CD4-positive, alpha-beta T cell (primary cell): ENCODE measurements around the gene FBN1. TPM values are rescaled to one million over a fixed set of nuclear protein-coding genes. Genes with fewer than 3 reads are reported as not detected.

ENCODE experiments used
- ATAC-seq: fragments of 200-7000 bp; cut with Tn5 transposase; one replicate; pipeline ENCODE4 v1.10.0; 2022; ENCODE audit warnings: mild to moderate bottlenecking; ENCODE audit not compliant: poor library complexity
- CTCF ChIA-PET: fragments of 350-600 bp; sonication (Branson Sonifier 250); formaldehyde crosslinking; loops from one replicate; lab custom pipeline; 2021; ENCODE audit warnings: antibody characterized with exemption, inconsistent platforms; lab: Charles Lee
- POLR2A ChIA-PET: fragments of 350-600 bp; sonication (Branson Sonifier 250); formaldehyde crosslinking; loops from one replicate; lab custom pipeline; 2021; ENCODE audit warnings: antibody characterized with exemption, inconsistent platforms; lab: Charles Lee
- DNase-seq, 14 experiments: peaks; one replicate each; pipeline ENCODE4 v3.0.0-alpha.2; 2013 to 2020; ENCODE audit warnings: mixed read lengths in 2 of 14
- H3K27ac ChIP-seq, 2 donors: one replicate each; pipeline versions ENCODE4 v1.5.1 to v1.7.0; 2013; ENCODE audit warnings: low read length in 2 of 2, low read depth in 1 of 2, mild to moderate bottlenecking in 1 of 2
- H3K27me3 ChIP-seq, 2 experiments: 1 replicate in 1 of 2; 2 replicates in 1 of 2; pipeline versions ENCODE4 v1.6.1 to v1.7.0; 2013; ENCODE audit warnings: low read length in 2 of 2, control low read depth in 1 of 2, mild to moderate bottlenecking in 1 of 2, moderate library complexity in 1 of 2; ENCODE audit not compliant: insufficient read depth in 2 of 2, control insufficient read depth in 1 of 2
- H3K36me3 ChIP-seq: one replicate; pipeline ENCODE4 v1.6.1; 2013; ENCODE audit warnings: low read length, control low read depth; ENCODE audit not compliant: insufficient read depth
- H3K4me1 ChIP-seq: one replicate; pipeline ENCODE4 v1.6.1; 2013; ENCODE audit warnings: low read length, control low read depth; ENCODE audit not compliant: insufficient read depth
- H3K4me3 ChIP-seq: one replicate; pipeline ENCODE4 v1.5.1; 2013; ENCODE audit warnings: mild to moderate bottlenecking, low read length, moderate library complexity
- H3K9me3 ChIP-seq, 2 experiments: 1 replicate in 1 of 2; 2 replicates in 1 of 2; pipeline versions ENCODE4 v1.6.1 to v1.7.0; 2013; ENCODE audit warnings: low read length in 2 of 2, mild to moderate bottlenecking in 2 of 2, control low read depth in 1 of 2, moderate library complexity in 1 of 2; ENCODE audit not compliant: control insufficient read depth in 1 of 2, insufficient read depth in 1 of 2
- H3K27ac Mint-ChIP-seq: one replicate; pipeline ENCODE4 v1.8.0; 2020; ENCODE audit warnings: mixed read lengths
- H3K27me3 Mint-ChIP-seq: one replicate; pipeline ENCODE4 v1.8.0; 2021; ENCODE audit warnings: mixed read lengths
- H3K36me3 Mint-ChIP-seq: one replicate; pipeline ENCODE4 v1.8.0; 2021; ENCODE audit warnings: low read depth, mixed read lengths
- H3K4me1 Mint-ChIP-seq: one replicate; pipeline ENCODE4 v1.8.0; 2021; ENCODE audit warnings: low read depth, mixed read lengths
- H3K4me3 Mint-ChIP-seq: one replicate; pipeline ENCODE4 v1.8.0; 2020; ENCODE audit warnings: mild to moderate bottlenecking, mixed read lengths
- H3K9me3 Mint-ChIP-seq: one replicate; pipeline ENCODE4 v1.8.0; 2020; ENCODE audit warnings: mixed read lengths
- intact Hi-C, 2 experiments: fragments of 100-400 bp; cut with DNase I in 1 of 2; cut with micrococcal nuclease in 1 of 2; formaldehyde crosslinking; loops; one replicate each; pipeline versions ENCODE4 v1.15.1 to v1.9.0; 2023 to 2025; cut with DNase I, micrococcal nuclease
- total RNA-seq, 174 experiments: library from RNA in 2 of 174; stranded (reverse) in 2 of 174; gene quantifications; one replicate each; pipeline ENCODE4 v1.2.3 and lab custom pipeline; 2021 to 2026
- TF ChIP-seq, protein P1 (sequence below): fragments of 200-600 bp; IDR thresholded peaks from one replicate; pipeline ENCODE4 v1.8.0; 2022; ENCODE audit warnings: antibody characterized with exemption, mild to moderate bottlenecking

The FBN1 gene
- total RNA-seq, 2 experiments from 2014 or later, result 0.11 to 0.25 TPM

DNA sequence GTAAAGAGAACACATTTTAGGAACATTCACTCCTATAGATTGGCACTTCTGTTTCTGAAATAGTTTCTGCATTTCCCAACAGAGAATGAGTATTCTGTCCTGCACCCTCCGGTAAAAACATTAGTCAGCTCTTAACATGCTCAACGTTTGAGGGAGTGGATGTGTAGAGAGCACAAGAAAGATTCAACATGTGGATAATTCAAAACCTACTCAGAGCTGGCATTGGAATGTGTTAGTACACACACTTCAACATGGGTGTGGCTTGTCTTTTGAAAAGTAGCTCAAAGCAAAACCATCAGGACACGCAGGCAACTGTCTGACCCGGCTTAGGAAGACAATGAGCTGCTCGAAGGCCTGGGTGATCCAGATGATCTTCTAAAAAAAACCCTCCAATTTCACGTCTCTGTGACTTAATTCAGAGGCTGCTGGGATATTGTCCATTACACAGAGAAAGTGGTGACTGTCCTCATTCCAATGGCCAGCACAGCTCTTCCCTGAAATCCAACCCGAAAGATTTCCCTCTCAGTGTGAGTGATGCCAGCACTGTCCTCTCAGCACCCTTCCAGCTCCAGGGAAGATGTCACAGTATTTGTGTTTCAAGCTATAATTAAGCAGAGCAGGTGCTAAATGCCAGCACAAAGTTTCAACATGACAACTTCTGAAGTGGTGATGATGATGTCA is 18.1 kb downstream of the FBN1 start:
- H3K27me3 ChIP-seq, result no peaks in the 10 kb centered on the region

DNA sequence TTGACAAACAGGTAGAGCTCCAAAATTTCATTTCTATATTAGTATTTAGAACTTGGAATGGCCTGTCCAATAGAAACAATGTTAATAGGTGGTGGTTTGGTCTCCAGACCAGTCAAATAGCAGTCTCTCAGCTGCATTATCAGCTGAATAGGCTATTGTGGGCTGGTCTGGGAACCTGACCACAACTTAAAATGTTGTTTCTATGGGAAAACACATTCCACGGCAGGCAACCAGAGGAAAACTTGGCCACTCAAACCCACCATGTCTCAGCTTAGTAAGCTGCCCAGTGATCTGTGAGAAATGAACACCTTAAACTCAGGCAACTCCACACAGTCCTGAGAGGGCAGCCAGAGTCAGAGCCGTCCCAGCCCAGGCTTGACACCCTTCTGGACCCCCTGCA is 20.4 kb downstream of the FBN1 start:
- H3K9me3 Mint-ChIP-seq, result no peaks in the 10 kb centered on the region
- Histone ChIP-seq H3K27me3 (no peaks in the 10 kb centered on the region), H3K9me3 (no peaks in the 10 kb centered on the region), H3K36me3 (no peaks in the 10 kb centered on the region), H3K27ac (no peak overlapping the region), H3K4me3 (no peak overlapping the region), H3K4me1 (no peaks in the 10 kb centered on the region)
- ATAC-seq, result no peak
- no peaks in the 10 kb centered on the region for H3K36me3 Mint-ChIP-seq
- peaks cover 3% of the 10 kb centered on the region for H3K27me3 Mint-ChIP-seq
- intact Hi-C loops, result no loop called here
- H3K27ac Mint-ChIP-seq, result no peak overlapping the region
- H3K4me3 Mint-ChIP-seq, result no peak overlapping the region
- H3K4me1 Mint-ChIP-seq, result no peaks in the 10 kb centered on the region
- no peak for DNase-seq
- TF ChIP-seq, protein P1, sequence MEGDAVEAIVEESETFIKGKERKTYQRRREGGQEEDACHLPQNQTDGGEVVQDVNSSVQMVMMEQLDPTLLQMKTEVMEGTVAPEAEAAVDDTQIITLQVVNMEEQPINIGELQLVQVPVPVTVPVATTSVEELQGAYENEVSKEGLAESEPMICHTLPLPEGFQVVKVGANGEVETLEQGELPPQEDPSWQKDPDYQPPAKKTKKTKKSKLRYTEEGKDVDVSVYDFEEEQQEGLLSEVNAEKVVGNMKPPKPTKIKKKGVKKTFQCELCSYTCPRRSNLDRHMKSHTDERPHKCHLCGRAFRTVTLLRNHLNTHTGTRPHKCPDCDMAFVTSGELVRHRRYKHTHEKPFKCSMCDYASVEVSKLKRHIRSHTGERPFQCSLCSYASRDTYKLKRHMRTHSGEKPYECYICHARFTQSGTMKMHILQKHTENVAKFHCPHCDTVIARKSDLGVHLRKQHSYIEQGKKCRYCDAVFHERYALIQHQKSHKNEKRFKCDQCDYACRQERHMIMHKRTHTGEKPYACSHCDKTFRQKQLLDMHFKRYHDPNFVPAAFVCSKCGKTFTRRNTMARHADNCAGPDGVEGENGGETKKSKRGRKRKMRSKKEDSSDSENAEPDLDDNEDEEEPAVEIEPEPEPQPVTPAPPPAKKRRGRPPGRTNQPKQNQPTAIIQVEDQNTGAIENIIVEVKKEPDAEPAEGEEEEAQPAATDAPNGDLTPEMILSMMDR, result no peak
- POLR2A ChIA-PET, result no interaction called here
- CTCF ChIA-PET, result no interaction called here

More for the DNA sequence above, 18.1 kb downstream of the FBN1 start:
- Histone ChIP-seq H3K4me1 (no peaks in the 10 kb centered on the region), H3K36me3 (no peaks in the 10 kb centered on the region), H3K9me3 (no peaks in the 10 kb centered on the region), H3K27ac (no peak overlapping the region), H3K4me3 (no peak overlapping the region)
- intact Hi-C loops, result no loop called here
- Mint-ChIP-seq H3K36me3 (no peaks in the 10 kb centered on the region), H3K4me1 (no peaks in the 10 kb centered on the region), H3K27me3 (peaks cover 4% of the 10 kb centered on the region), H3K27ac (no peak overlapping the region), H3K9me3 (no peaks in the 10 kb centered on the region), H3K4me3 (no peak overlapping the region)
- TF ChIP-seq, protein P1, result no peak
- ChIA-PET CTCF (interaction anchor here (0.5 kb wide), 1 partner anchor 22 kb away, joined by 4 read pairs; no protein-coding TSS in a partner anchor), POLR2A (no interaction called here)
- no peak for ATAC-seq
- no peak for DNase-seq

DNA sequence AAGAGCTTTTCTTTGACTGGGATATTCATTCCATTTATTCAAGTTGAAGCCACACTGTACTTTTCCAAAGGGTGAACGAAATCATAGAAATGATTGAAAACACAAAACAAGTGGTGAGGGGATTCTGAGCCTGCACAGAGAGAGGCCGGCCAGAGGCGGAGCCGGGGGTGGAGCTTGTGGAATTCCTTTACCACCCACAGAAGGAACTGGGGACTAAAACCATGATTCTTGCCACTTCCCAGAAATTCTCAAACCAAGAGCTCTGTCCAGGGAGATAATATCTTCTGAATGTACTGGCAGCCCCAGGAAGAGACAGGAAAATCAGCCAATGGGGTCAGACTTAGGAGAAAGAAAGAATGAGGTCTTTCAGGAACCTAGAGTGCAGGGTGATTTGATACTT is 20.8 kb downstream of the FBN1 start:
- no peaks in the 10 kb centered on the region for H3K36me3 ChIP-seq
- no peaks in the 10 kb centered on the region for H3K9me3 ChIP-seq
- no peak overlapping the region for H3K4me3 ChIP-seq
- ChIA-PET POLR2A (no interaction called here), CTCF (no interaction called here)
- H3K4me3 Mint-ChIP-seq, result no peak overlapping the region
- DNase-seq (no peak), ATAC-seq (no peak)
- H3K9me3 Mint-ChIP-seq, result no peaks in the 10 kb centered on the region
- H3K4me1 ChIP-seq, result no peaks in the 10 kb centered on the region
- H3K27me3 ChIP-seq, result no peaks in the 10 kb centered on the region
- H3K27ac Mint-ChIP-seq, result no peak overlapping the region
- TF ChIP-seq, protein P1, result no peak
- H3K27ac ChIP-seq, result no peak overlapping the region
- H3K4me1 Mint-ChIP-seq, result no peaks in the 10 kb centered on the region
- H3K27me3 Mint-ChIP-seq, result no peaks in the 10 kb centered on the region
- intact Hi-C loops, result no loop called here
- no peaks in the 10 kb centered on the region for H3K36me3 Mint-ChIP-seq
